Transverse colon (tissue), 4 donors: ENCODE data around the gene FAM118A.

Experiments
- EP300 ChIP-seq: sonication (generic); formaldehyde crosslinking; IDR thresholded peaks from one replicate; pipeline ENCODE4 v1.6.1; 2017; ENCODE audit warnings: antibody characterized with exemption, low read depth
- POLR2A ChIP-seq: fragments of 450-650 bp; IDR thresholded peaks from one replicate; pipeline ENCODE4 v1.6.1; 2016; ENCODE audit warnings: antibody characterized with exemption, mild to moderate bottlenecking, moderate library complexity
- POLR2AphosphoS5 ChIP-seq, 3 donors: sonication (generic); formaldehyde crosslinking; IDR thresholded peaks; one replicate each; pipeline ENCODE4 v1.6.1; 2016; ENCODE audit warnings: antibody characterized with exemption in 3 of 3
- TF ChIP-seq, protein P1 (sequence below), 5 experiments: fragments of 200-600 bp in 3 of 5; fragments of 450-650 bp in 2 of 5; sonication (generic) in 3 of 5; IDR thresholded peaks; 1 replicate in 2 of 5; 2 replicates in 3 of 5; pipeline ENCODE4 v1.5.1; 2016 to 2017; ENCODE audit warnings: antibody characterized with exemption in 5 of 5, inconsistent platforms in 3 of 5, mild to moderate bottlenecking in 2 of 5, moderate library complexity in 1 of 5

DNA sequence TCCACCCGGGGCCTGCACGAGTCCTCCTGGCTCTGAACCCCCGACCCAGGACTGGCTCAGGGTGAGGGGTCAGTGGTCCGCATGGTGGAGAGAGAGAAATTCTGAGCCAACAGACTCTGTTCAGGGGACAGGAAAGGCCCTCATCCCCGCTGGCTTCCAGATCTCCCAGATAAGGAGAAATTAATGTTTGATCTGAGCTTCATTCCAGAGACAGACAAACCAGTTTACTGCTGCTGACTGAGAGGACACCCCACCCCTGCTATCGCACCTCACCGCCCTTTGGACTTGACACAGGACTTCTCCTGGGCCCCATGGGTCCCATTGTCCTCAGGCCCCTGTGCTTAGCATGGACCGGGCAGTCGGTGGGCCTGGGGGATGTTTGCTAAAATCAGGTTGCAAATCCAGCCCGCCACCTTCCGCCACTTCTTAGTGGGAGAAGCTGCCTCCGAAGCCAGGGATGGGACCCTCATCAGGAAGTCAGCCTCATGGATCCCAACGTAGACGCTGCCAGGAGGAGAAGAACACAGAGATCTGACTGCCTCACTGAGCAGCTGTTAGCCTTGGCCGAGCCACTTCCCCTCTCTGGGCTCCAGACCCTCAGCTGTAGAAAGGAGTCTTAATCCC lies 36.2 kb upstream of the FAM118A start:
- TF ChIP-seq, protein P1, sequence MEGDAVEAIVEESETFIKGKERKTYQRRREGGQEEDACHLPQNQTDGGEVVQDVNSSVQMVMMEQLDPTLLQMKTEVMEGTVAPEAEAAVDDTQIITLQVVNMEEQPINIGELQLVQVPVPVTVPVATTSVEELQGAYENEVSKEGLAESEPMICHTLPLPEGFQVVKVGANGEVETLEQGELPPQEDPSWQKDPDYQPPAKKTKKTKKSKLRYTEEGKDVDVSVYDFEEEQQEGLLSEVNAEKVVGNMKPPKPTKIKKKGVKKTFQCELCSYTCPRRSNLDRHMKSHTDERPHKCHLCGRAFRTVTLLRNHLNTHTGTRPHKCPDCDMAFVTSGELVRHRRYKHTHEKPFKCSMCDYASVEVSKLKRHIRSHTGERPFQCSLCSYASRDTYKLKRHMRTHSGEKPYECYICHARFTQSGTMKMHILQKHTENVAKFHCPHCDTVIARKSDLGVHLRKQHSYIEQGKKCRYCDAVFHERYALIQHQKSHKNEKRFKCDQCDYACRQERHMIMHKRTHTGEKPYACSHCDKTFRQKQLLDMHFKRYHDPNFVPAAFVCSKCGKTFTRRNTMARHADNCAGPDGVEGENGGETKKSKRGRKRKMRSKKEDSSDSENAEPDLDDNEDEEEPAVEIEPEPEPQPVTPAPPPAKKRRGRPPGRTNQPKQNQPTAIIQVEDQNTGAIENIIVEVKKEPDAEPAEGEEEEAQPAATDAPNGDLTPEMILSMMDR (IDR thresholded peaks at IDR 0.05): no peak
- TF ChIP-seq POLR2AphosphoS5 (IDR thresholded peaks at IDR 0.05) (peak in 2 of 3 donors; percentile 29 to 45), POLR2A (no peak), EP300 (no peak)
